CD4-positive, alpha-beta T cell treated with Interleukin-6 for 4 hours (primary cell): ENCODE data around the gene VAV2.

Source experiments
- DNase-seq: peaks from one replicate; pipeline ENCODE4 v3.0.0-alpha.2; 2020; ENCODE audit warnings: mixed read lengths

The VAV2 gene

GRCh38 chr9:133870598-133871595 lies 121.2 kb downstream of the VAV2 start:
- DNase-seq: no peak

GRCh38 chr9:133869674-133870405 lies 122.3 kb downstream of the VAV2 start:
- peak; percentile 11 for DNase-seq

DNA sequence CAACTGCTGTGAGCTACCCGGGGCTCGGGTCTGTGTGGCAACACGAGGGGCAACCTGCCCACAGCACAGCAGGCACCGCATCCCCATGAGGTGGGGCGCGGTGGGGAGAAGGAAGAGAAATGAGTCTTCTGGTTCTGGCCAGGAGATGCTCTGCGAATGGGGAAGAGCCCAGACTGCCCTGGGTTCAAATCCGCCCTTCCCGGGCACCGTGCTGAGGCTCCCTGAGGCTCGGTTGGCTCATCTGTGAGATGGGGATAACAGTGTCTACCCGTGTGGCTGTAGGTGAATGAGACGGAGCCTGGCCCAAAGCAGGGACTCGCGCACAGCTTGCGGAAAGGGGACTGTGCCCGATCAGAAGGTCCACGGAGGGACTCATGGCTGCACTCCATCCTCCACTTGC lies 123.9 kb downstream of the VAV2 start:
- no peak for DNase-seq

DNA sequence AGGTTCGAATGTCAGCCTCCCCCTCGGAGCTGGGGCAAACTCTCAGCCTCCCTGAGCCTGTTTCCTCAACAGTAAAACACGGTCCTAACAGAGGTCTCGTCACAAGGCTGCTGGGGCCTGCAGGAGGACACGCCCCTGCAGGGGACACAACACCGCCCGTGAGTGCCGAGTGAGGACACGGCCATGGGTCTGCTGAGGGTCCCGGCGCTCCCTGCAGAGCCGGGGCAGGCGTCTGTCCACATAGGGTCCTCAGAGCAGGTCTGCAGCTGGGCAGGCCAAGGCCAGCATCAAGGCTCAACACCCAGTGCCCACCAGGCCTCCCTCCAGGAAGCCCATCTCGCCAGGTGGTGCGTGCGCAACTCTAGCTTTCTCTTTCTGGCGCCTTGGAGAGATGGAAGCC lies 125.2 kb downstream of the VAV2 start:
- DNase-seq: no peak

- DNase-seq: no peak
Measured at GRCh38 chr9:133864011-133864410, 128.1 kb downstream of the VAV2 start.

DNA sequence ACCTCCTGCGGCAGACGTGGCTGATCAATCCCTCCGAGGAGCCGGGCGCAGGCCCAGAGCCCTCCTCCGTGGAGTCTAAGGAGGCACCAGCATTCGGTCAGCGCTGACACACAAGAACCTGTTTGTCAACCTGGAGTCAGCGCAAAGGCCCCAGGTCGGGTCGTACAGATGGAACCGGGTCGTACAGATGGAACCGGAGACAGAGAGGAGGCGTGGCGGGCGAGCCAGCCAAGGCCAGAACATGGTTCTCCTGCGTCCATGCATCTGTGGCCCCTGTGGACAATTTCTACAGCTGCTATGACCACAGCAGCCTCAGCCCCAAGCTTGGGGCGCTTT lies 128.9 kb downstream of the VAV2 start:
- no peak for DNase-seq

DNA sequence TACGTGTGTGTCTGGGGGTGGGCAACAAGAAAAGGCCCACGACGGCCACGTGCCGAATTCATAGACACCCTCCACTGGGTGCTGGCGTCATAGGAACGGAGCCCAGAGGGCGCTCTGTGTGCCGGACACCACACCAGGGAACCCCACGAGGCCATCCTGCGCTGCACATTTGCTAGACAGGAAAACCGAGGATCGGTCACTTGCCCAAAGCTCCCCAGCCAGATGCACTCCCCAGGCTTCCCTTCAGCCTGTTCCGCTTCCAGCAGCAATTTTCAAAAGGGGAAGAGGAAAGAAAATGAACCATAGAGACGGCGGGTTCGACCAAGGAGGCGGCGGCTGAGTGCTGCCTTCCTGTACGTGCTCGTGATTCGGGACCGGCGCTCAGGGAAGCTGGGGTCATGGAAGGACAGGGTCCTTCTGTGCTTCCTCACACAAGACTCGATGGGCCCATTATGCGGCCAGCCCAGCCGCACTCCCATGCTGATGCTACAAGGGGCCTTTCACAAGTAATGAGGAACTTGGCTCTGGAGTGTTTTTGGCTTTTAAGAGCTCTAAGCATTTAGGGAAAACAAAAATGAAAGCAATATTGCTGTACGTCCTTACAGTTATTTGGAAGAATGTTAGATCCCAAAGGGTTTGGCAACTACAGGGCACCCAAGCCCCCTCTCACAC lies 129.4 kb downstream of the VAV2 start:
- no peak for DNase-seq

DNA sequence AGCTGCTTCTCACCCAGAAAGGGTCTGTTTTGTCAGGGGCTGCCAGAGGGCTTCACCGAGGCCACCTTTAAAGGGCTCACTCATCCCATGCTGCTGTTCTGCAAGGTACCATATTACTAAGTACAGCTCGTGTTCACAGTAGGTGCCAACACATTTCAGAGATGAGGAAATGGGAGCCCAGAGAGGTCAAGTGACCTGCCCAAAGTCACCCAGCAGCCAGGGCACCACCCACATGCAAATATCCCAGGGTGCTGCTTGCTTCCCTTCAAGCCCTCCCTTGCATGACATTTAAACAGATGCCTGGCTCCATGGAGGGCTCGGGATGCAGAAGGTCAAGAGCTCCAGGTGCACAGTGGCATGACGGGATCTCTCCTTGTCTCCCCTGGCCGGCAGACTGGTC lies 130.4 kb downstream of the VAV2 start:
- DNase-seq: no peak

- DNase-seq: no peak
Measured at GRCh38 chr9:133861086-133861485, 131.0 kb downstream of the VAV2 start.

DNA sequence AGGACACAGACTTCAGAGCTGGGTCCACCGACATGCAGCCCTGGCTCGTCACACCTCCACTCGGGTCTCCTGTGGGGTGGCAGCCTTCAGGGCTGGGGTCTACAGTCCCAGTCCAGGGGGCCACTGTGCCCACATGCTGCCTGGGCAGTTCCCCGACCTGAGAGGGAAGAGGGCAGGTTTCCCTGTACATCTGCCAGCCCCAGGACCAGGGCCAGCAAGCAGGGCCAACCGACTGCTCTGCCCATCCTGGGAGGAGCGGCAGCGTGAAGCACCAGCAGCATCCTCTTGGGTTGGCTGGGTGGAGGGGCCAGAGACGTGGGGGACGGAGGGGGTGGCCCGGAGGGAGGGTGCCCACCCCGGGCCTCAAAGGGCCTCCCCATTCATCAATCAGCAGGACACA lies 133.4 kb downstream of the VAV2 start:
- no peak for DNase-seq

DNA sequence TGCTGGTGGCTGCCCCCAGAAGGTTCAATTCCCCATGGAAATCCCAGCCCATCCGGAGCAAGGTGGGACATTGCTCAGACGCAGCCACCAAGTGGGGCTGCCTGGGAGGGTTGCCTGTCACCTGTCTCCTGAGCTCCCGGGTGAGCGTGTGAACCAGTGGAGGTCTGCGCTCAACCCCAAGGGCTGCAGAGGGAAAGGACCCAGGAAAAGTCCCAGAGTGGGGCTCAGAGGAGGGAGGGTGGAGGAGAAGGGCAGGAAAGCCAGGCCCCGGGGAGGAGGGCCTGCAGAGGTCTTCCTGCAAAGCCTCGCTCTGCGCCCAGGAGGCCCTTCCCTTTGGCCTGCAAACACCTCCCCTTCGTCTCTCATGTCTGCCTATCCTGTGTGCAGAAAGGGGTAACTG lies 134.5 kb downstream of the VAV2 start:
- DNase-seq: no peak

GRCh38 chr9:133856798-133857197 lies 135.3 kb downstream of the VAV2 start:
- no peak for DNase-seq

DNA sequence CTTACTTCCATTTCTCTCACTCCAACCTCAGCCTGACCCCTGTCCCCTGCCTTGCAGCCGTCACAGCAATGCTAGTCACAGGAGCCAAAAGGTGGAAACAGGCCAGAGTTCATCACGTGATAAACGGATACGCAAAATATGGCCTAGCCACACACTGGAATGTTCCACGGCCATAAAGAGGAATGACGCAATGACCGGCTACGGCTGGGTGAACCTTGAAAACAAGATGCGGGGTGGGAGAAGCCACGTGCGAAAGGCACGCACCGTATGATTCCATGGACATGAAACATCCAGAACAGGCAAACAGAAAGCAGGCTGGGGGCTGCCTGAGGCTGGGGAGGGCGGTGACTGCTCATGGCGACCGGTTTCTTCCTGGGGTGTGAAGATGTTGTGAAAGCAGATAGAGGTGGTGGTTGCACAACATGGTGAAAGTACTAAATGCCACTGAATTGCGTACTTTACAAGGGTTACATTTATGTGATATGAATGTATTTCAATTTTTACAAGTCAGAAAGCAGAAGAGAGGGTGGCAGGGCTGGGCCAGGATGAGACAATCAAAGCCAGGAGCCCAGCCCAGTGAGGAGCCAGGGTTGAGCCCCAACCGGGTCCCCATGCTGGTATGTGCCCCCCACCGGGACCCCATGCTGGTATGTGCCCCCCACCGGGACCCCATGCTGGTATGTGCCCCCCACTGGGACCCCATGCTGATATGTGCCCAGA lies 136.2 kb downstream of the VAV2 start:
- DNase-seq: no peak

GRCh38 chr9:133855371-133855770 lies 136.8 kb downstream of the VAV2 start:
- no peak for DNase-seq

DNA sequence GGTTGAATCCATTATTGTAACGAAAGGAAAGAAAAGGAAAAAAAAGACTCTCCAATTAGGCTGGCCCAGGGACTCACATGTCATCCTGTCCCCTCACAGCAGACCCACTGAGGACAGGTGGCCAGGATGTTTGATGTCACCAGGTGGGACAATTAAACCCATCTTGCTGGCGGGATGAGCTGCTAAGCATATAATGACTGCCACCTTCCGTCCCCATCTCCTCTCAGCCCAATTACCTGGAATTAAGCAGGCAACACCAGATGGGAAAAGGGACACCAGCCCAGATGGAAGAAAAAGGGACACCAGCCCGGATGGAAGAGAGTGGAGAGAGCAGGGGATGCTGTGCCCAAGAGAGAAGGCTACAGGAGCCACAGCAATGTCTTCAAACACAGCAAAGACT lies 137.4 kb downstream of the VAV2 start:
- DNase-seq: no peak

DNA sequence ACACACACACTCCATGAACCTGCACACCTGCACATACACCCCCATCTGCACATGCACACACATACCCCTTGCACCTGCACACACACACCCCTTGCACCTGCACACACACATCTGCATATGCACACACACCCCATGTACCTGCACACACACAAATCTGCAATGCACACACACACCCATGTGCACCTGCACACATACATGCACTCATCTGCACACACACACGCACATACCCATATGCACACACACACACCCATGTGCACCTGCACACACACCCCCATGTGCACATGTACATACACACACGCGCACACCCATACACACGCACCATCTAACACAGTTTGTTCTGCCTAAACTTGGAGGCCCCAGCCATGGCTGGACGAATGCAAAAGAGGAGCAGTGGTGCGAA lies 138.1 kb downstream of the VAV2 start:
- DNase-seq: no peak

DNA sequence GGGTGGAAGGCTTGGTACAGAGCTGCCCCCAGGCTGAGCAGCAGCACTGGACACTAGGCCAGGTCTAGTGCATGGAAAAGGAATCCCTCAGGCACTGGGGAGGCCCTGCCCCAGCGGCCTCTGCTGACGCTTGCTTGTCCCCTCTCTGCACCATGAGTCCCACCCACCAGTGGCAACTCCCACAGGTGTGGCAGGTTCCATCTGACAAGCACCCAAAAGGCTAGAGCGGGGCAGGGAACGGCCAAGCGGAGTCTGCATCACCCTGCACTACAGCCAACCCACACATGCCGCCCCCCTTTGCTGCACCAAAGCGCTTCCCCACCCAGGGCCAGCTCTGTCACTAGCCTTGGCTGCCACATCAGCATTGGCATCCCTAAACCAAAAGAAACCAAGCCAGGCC lies 138.8 kb downstream of the VAV2 start:
- DNase-seq: no peak

DNA sequence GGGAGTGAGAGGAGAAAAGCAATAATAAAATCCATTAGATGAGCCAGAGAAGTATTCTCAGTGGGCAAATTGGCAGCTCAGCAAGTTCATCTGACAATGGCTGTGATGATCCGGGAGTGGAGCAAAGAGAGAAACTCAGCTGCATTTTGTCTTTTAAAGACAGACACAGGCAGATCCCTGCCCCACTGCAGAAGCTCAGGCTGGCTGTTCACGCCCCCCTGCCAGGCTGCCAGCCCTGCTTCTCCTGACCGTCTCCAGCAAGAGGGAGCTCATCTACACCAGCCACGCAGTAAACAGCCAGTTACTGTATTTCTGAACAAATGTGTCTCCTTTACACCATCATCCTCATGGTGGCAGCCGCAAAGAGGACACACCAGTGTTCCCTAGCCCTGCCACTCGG lies 139.7 kb downstream of the VAV2 start:
- no peak for DNase-seq

- DNase-seq: no peak
Measured at GRCh38 chr9:133851693-133852092, 140.4 kb downstream of the VAV2 start.

DNA sequence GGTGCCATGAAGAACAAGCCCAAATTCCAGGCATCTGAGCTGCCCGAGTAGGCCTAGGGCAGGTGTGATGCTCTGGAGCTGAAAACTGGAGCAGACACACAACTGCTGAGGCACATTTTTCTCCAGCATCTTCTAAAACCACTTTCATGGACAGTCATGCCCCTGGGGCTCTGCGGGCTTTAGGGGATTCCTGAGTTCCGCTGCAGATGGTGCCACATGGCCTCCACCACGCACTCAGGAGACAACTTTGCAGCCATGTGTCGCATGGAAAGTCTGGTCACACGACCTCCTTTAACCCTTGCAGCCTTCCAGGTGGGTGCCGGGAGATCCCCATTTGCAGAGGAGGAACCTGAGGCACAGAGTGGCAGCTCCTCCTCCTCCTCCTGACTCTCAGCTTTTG lies 141.2 kb downstream of the VAV2 start:
- DNase-seq: no peak

DNA sequence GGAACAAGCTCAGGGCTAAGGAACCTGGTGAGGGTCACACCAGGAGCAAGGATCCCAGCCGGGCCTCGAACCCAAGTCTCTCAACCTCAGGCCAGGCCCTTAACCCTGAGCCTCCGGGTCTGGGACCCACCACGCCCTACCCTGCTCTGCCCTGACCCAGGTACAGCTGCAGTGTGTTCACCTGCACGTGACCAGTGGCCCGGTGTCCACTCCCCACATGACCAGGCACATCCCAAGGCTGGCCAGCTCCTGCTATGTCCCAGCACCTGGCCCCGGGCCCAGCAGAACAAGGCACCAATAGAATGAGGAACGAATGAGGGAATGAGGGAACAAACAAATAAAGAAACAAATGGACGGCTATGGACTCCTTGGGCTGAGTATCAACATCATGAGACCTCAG lies 142.0 kb downstream of the VAV2 start:
- DNase-seq: no peak

DNA sequence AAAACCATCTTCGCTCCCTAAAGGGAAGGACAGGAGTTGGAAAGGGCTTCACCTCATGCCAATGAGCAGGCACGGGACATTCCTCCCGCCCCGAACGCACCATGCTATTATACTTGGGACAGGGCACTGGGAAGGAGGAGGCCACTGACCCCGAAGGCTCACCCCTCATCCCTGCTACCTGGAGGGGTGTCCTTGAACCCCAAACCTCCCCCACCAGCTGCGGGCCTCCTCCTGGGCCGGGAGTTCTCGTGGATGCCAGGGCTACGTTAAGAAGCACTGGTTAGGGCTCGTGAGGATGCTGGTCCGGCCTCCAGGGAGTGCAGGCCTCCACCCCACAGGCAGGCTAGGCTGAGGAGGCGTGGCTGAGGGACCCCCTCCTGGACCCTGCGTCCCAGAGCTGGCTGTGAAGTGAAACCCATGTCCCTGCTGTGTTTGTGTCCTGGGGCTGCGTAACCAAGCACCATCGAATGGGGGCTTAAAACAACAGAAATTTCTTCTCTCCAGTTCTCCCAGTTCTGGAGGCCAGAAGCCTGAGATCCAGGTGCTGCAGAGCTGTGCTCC lies 142.9 kb downstream of the VAV2 start:
- no peak for DNase-seq
